GM19395 (cell line): ENCODE measurements around the gene PJA1.

Source experiments
- ATAC-seq: cut with Tn5 transposase; IDR thresholded peaks from one replicate; pipeline ENCODE4 v1.9.1; 2021; ENCODE audit warnings: mild to moderate bottlenecking, moderate library complexity; ENCODE audit not compliant: unreplicated experiment

PJA1 gene

GRCh38 chrX:69117876-69118526, 47.3 kb downstream of the PJA1 start:
- ATAC-seq, result no peak

GRCh38 chrX:69116077-69116476, 49.2 kb downstream of the PJA1 start:
- ATAC-seq, result no peak

DNA sequence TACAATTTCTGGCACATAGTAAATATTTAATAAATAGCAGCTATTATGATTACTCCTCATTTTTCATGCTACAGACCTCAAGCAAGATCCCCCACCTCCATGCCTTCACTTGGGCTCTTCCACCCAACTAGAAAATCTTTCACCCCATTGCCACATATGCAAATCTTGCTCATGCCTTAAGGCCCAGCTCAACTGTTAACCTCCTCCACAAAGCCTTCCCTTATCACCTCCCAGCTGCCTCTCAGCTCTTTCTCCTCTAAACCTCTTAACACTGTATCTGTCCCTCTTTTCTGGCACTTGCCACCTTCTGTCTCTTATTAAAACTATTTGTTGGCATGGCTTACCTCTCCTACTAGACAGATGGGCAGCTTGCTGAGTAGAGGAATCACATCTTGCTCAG, 51.5 kb downstream of the PJA1 start:
- no peak for ATAC-seq
